ENCODE data around the gene KCNE4.

KCNE4 gene

GRCh38 chr2:223041527-223042109 lies 10.4 kb upstream of the KCNE4 start:
- DNase-seq (ENCODE audit: low spot score): peak; percentile 92

- DNase-seq (ENCODE audit: low spot score): no peak
Measured at GRCh38 chr2:223042284-223042683, 9.7 kb upstream of the KCNE4 start.

- no peak for DNase-seq (ENCODE audit: low spot score)
Measured at GRCh38 chr2:223042704-223043118, 9.3 kb upstream of the KCNE4 start.

- DNase-seq (ENCODE audit: low spot score): no peak
Measured at GRCh38 chr2:223043164-223043941, 8.6 kb upstream of the KCNE4 start.

GRCh38 chr2:223044092-223044836 lies 7.7 kb upstream of the KCNE4 start:
- no peak for DNase-seq (ENCODE audit: low spot score)

GRCh38 chr2:223044916-223045700 lies 6.9 kb upstream of the KCNE4 start:
- DNase-seq (ENCODE audit: low spot score): no peak

- DNase-seq (ENCODE audit: low spot score): peak; percentile 33
Measured at GRCh38 chr2:223046470-223047040, 5.4 kb upstream of the KCNE4 start.

- peak; percentile 78 for DNase-seq (ENCODE audit: low spot score)
Measured at GRCh38 chr2:223047260-223047761, 4.7 kb upstream of the KCNE4 start.

GRCh38 chr2:223048519-223048918 lies 3.5 kb upstream of the KCNE4 start:
- no peak for DNase-seq (ENCODE audit: low spot score)

- DNase-seq (ENCODE audit: low spot score): no peak
Measured at GRCh38 chr2:223049356-223049755, 2.6 kb upstream of the KCNE4 start.

GRCh38 chr2:223050188-223050587 lies 1.8 kb upstream of the KCNE4 start:
- DNase-seq (ENCODE audit: low spot score): no peak

GRCh38 chr2:223050900-223051504 lies 988 bp upstream of the KCNE4 start:
- DNase-seq (ENCODE audit: low spot score): peak; percentile 64

GRCh38 chr2:223052548-223053483 lies 826 bp downstream of the KCNE4 start:
- DNase-seq (ENCODE audit: low spot score): no peak

- no peak for DNase-seq (ENCODE audit: low spot score)
Measured at GRCh38 chr2:223053484-223054192, 1.6 kb downstream of the KCNE4 start.

GRCh38 chr2:223054193-223054781 lies 2.3 kb downstream of the KCNE4 start:
- DNase-seq (ENCODE audit: low spot score): peak; percentile 56

GRCh38 chr2:223055140-223055539 lies 3.1 kb downstream of the KCNE4 start:
- DNase-seq (ENCODE audit: low spot score): no peak

- peak; percentile 34 for DNase-seq (ENCODE audit: low spot score)
Measured at GRCh38 chr2:223055836-223056235, 3.8 kb downstream of the KCNE4 start.

GRCh38 chr2:223056701-223057418 lies 4.9 kb downstream of the KCNE4 start:
- no peak for DNase-seq (ENCODE audit: low spot score)
